Neural progenitor cell (in vitro differentiated cells): ENCODE results near the gene ANO2.

ENCODE experiments used
- EZH2 ChIP-seq: fragments of 200-600 bp; sonication (generic); IDR thresholded peaks from 2 replicates; pipeline ENCODE4 v1.6.1; 2017; ENCODE audit warnings: antibody characterized with exemption, mild to moderate bottlenecking, moderate library complexity
- TF ChIP-seq, protein P1 (sequence below): fragments of 200-600 bp; sonication (generic); IDR thresholded peaks from 2 replicates; pipeline ENCODE4 v1.5.1; 2017; ENCODE audit warnings: antibody characterized with exemption, mild to moderate bottlenecking

DNA sequence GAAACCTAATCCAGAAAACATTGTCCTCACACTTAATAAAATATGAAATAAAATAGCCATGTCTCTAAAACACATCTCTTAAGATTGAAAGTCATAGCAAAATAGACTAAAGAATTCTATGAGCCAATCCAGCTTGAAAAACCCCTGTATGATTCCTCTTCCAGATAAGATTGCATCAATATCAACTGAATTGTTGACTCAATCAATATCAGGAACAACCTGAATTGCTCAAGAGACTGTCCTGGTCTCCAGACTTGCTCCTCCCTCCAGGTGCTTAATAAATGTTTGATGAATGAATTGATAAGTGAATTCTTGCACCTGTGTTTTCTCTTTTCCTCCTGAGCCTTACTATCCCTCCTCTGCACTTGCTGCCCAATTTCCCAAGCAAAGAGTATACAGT, 351.1 kb downstream of the ANO2 start:
- TF ChIP-seq, protein P1, sequence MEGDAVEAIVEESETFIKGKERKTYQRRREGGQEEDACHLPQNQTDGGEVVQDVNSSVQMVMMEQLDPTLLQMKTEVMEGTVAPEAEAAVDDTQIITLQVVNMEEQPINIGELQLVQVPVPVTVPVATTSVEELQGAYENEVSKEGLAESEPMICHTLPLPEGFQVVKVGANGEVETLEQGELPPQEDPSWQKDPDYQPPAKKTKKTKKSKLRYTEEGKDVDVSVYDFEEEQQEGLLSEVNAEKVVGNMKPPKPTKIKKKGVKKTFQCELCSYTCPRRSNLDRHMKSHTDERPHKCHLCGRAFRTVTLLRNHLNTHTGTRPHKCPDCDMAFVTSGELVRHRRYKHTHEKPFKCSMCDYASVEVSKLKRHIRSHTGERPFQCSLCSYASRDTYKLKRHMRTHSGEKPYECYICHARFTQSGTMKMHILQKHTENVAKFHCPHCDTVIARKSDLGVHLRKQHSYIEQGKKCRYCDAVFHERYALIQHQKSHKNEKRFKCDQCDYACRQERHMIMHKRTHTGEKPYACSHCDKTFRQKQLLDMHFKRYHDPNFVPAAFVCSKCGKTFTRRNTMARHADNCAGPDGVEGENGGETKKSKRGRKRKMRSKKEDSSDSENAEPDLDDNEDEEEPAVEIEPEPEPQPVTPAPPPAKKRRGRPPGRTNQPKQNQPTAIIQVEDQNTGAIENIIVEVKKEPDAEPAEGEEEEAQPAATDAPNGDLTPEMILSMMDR = no peak
- TF ChIP-seq EZH2 = no peak
